GM19463 (cell line): ENCODE measurements around the gene FAM167B.
"Not testable (repeated sequence)": the region's sequence is repeated elsewhere in the genome, so short reads cannot be mapped to it uniquely, and the experiment has no call there.

ENCODE experiments used
- ATAC-seq: cut with Tn5 transposase; IDR thresholded peaks from one replicate; pipeline ENCODE4 v1.9.1; 2021; ENCODE audit warnings: mild to moderate bottlenecking, moderate library complexity; ENCODE audit not compliant: unreplicated experiment

FAM167B gene

DNA sequence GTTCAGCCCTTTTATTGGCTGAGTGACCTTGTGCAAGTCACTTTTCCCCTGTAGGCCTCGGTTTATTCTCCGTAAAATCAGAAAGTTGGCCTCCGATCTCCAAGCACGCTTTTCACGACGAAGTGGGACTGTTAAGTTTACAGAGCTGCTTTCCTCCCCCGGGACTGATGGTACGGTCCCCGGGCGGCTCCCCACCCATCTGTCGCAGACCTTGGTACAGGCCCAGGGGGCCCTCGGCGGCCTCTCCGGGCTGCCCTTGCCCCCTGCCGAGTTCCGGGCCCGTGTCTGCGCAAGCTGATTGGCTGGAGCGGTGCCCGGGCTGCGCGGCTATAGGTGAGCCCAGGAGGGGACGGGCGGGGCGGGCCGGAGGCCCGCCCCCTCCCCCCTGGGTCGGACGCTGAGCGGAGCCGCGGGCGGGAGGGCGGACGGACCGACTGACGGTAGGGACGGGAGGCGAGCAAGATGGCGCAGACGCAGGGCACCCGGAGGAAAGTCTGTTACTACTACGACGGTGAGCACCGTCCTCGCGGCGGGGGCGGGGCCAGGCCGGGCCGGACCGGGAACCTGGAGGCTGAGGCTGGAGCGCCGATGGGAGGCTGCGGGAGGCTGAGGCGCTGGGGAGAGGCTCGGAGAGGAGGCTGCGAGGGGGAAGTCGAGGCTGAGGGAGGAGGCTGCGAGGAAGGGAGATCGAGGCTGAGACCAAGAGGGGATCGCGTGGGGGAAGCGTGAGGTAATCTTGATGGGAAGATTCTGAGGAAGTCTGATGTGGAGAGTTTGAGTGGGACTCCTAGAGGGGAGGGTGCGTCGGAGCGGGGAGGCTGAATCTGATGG is 44.9 kb downstream of the FAM167B start, which contains the start of gene HDAC1:
Gene HDAC1, plus strand, starts transcription at position 376 of the 831 bp plus-strand sequence. Its CDS starts 87 bp downstream, at position 463.
- ATAC-seq = peak; percentile 99

DNA sequence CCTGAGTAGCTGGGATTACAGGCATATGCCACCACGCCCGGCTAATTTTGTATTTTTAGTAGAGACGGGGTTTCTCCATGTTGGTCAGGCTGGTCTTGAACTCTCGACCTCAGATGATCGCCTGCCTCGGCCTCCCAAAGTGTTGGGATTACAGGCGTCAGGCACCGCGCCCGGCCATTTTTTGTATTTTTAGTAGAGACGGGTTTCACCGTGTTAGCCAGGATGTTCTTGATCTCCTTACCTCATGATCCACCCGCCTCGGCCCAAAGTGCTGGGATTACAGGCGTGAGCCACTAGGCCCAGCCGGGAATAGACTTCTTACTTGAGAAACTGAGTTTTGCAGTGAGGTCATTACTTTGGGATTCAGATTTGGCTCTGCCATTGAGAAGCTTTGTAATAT is 51.2 kb downstream of the FAM167B start:
- ATAC-seq = not testable (repeated sequence)
